Measurements from ENCODE around the gene MACF1.

MACF1 gene

DNA sequence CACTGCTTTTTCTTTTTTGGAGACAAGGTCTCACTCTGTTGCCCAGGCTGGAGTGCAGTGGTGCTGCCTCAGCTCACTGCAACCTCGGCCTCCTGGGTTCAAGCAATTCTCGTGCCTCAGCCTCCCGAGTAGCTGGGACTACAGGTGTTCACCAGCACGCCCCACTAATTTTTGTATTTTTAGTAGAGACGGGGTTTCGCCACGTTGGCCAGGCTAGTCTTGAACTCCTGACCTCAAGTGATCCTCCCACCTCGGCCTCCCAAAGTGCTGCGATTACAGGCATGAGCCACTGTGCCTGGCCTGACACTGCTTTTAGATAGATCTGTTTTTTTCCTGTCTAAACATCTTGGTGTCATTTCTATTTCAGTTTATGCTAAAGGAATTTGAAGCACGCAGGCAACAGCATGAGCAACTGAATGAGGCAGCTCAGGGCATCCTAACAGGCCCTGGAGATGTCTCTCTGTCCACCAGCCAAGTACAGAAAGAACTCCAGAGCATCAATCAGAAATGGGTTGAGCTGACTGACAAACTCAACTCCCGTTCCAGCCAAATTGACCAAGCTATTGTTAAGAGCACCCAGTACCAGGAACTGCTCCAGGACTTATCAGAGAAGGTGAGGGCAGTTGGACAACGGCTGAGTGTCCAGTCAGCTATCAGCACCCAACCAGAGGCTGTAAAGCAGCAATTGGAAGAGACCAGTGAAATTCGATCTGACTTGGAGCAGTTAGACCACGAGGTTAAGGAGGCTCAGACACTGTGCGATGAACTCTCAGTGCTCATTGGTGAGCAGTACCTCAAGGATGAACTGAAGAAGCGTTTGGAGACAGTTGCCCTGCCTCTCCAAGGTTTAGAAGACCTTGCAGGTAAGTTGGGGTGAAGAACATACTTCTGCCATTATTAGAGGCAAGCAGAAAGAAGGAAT is 180.8 kb downstream of the MACF1 start:
- DNase-seq (ENCODE audit: extremely low read depth in 1 of 2, low read depth in 1 of 2): no peak

DNA sequence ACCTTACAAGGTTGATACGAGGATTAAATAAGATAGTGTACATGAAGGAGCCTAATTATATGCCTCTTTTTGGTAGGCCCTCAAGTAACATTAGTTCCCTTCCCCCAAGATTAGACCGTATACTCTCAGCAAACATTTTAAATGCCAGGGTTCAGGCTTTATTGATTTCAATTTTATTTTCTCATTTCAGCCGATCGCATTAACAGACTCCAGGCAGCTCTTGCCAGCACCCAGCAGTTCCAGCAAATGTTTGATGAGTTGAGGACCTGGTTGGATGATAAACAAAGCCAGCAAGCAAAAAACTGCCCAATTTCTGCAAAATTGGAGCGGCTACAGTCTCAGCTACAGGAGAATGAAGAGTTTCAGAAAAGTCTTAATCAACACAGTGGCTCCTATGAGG is 182.5 kb downstream of the MACF1 start:
- DNase-seq (ENCODE audit: extremely low read depth in 1 of 2, low read depth in 1 of 2): no peak

DNA sequence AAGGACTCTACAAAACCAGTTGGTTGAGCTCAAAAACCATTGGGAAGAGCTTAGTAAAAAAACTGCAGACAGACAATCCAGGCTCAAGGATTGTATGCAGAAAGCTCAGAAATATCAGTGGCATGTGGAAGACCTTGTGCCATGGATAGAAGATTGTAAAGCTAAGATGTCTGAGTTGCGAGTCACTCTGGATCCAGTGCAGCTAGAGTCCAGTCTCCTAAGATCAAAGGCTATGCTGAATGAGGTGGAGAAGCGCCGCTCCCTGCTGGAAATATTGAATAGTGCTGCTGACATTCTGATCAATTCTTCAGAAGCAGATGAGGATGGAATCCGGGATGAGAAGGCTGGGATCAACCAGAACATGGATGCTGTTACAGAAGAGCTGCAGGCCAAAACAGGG is 183.0 kb downstream of the MACF1 start:
- no peak for DNase-seq (ENCODE audit: extremely low read depth in 1 of 2, low read depth in 1 of 2)

DNA sequence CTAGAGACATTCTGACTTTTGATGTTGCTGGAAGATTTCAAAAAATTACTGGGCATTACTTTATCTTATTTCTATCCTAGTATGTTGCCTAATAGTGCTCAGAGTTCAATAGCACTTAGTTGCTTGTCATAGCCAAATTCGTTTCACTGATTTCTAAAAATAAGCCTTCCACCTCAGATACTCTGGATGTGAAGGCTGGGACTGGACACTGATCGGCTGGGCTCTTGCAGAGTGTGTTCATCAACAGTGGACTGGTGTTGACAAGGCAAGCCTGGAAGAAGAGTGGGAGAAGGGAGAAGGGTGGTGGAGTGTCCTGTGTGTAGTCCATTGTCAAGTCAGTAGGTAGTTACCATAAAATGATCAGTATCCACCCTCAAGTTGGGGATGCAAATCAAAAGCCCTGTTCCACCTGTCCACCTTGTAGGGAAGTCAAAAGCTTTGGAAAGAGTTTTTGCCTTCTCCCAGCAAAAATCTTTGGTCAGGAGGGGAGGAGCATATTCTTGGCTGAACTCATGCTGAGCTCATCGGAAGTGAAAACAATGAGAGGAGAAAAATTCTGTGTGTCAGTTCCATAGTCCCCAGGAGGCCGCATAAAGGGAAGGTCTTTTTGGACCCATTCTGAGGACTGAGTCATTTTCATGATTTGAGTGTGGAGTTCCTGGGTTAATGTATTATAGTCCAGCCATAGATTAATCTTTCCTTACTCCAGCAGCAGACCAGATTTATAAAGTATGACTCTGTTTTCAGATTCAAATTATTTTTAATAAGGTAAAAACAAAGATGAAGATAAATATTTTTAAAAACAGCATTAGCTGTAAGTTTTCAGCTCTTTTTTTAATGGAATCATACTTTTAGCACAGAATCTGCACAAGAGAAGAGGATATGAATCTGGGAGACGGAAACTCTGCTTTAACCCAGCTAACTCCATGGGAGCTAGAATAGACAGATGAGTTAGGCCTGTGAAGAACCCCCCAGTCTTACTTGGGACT is 187.5 kb downstream of the MACF1 start:
- DNase-seq (ENCODE audit: extremely low read depth in 1 of 2, low read depth in 1 of 2): no peak

DNA sequence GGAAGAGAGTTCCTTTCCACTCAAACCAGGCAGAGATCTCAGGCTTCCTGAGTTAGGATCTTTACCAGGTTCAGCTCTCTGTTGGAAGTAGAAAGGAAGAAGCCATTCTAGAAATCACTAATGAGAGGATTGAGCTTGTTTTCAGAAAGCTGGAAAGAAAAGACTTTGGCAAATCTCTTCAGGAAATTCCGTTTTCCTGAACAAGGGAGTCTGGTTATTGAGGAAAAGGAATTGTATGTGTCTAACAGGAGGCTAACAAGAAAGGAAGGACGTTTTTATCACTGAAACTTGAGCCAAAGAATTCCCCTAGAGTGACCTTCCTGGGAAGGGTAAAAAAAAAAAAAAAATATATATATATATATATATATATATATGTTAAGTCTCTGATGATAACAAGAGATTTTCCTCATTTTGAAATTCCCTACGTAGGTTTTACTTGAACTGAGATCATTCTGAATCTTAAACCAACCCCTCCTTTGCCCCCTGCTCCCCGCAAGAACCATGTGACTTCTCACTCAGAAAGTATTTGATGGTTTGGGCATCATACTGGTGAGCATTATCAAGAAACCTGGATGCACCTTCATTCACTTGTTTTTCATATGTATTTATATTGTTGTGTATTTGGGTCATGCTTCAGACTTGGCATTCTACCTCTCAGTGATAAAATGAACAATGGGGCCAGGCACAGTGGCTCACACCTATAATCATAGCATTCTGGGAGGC is 188.5 kb downstream of the MACF1 start:
- no peak for DNase-seq (ENCODE audit: extremely low read depth in 1 of 2, low read depth in 1 of 2)

DNA sequence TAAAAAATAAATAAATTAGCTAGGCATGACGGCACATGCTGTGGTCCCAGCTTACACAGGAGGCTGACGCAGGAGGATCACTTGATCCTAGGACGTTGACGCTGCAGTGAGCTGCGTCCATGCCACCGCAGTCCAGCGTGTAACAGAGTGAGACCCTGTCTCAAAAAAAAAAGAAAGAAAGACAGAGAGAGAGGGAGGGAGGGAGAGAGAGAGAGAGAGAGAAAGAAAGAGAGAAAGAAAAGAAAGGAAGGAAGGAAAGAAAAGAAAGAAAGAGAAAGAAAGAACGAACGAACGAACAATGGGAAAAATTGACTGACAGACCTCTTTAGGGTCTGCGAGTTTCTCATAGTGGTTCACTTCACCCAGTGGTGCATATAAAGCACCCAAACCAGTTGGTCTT is 189.2 kb downstream of the MACF1 start:
- no peak for DNase-seq (ENCODE audit: extremely low read depth in 1 of 2, low read depth in 1 of 2)

DNA sequence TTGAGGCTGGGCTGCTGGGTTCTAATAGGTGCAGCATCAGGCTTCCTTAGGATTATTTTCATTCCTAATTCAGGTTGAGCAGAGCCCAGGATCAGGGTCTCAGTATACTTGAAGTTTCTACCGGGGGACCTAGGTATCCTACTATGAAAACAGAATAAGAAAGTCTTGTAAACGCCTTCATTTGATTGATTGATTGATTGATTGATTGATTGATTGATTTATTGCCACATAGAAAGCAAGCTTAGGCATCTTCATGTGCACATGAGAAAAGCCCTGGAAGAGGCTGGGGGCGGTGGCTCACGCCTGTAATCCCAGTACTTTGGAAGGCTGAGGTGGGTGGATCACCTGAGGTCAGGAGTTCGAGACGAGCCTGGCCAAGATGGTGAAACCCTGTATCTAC is 189.6 kb downstream of the MACF1 start:
- no peak for DNase-seq (ENCODE audit: extremely low read depth in 1 of 2, low read depth in 1 of 2)

DNA sequence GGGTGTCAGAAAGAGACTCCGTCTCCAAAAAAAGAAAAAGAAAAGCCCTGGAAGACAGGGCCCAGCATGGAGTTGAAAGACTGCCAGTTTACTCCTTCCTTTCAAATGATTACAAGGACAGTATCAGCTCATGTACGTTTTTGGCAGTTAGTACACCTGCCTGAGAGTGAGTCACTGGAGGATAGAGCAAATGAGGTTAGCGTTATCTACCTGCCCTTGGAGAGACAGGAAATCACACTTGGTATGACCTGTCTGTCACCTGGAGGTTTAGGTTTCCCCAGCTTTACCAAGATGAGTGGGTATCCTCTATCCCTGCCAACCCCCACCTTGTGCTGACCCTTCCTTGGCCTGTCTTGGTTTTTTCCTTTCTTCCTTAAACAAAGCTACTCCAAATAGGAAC is 190.1 kb downstream of the MACF1 start:
- no peak for DNase-seq (ENCODE audit: extremely low read depth in 1 of 2, low read depth in 1 of 2)

DNA sequence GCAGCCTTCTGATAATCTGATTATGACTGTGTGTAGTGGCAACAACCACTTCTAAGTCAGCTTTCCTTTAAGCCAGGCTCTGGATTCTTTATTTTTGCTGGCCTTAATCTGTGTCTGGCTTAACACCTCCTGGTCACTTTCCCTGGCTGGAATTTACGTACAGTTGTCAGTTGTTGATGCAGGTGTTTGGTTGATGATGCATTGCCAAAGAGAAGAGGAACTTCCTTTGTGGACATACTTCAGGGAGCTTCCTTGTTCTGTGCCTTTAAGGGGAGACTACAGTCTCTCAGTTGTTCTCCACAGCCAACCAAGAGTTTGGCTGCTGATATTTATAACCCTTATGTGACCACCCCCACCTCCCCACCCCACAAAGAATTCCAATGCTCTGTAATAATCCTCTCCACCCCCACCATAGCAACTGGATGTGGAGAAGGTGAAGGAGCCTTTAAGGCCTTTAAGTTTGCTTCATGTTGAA is 190.9 kb downstream of the MACF1 start:
- no peak for DNase-seq (ENCODE audit: extremely low read depth in 1 of 2, low read depth in 1 of 2)

DNA sequence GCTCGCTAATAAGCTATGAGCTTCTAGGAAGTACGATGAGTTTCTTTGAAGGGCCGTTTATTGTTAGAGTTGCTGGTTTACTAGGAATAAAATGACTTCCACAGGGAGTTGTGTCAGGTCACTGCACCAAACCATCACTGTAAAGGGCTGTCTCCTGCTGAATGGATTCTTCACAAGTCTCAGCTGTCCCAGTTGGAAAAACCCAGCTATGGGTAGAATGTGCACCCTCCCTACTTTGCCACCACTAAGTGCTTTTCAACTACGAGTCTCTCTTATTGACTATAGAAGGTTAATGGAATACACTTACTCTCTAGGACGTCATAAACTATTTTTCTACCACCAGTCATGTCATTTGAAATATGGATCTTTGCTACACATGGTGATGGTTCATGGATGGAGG is 192.2 kb downstream of the MACF1 start:
- no peak for DNase-seq (ENCODE audit: extremely low read depth in 1 of 2, low read depth in 1 of 2)

DNA sequence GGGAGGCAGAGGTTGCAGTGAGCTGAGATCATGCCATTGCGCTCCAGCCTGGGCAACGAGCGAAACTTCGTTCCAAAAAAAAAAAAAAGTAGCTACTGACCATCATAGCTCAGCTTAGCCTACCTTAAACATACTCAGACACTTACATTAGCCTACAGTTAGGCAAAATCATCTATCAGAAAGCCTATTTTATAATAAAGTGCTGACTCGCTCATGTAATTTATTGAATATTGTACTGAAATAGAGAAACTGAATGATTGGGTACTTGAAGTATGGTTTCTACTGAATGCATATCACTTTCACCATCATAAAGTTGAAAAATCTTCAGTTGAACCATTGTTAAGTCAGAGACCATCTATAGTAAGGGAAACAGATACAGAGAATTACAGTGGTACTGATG is 193.0 kb downstream of the MACF1 start:
- DNase-seq (ENCODE audit: extremely low read depth in 1 of 2, low read depth in 1 of 2): no peak

DNA sequence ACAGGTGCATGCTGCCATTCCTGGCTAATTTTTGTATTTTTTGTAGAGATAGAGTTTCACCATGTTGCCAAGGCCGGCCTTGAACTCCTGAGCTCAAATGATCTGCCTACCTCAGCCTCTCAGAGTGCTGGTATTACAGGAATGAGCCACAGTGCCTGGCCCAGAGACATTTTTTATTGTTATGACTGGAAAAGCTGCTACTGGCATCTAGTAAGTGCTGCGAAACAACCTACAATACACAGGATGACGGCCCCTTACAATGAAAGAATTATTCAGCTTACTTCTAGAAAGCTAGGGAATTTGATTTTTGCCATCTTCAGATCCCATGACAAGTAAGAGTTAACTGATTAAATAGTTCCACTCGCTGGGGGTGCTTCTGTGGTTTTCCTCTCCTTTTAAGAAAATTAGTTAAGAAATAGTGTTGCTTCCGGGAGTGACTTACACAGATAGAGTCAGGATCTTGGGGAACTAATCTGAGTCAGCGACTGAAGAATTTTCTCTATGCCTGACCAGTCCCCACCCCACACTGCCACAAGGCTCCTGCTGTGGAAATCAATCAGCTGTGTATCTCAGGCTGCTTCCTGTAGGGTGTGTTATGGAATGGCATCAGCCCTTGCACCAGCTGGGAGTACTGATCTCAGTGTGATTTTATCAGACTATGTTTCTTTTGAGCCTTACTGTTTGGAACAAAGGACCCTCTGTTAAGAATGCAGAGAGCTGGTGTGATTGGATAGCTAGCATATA is 194.0 kb downstream of the MACF1 start:
- DNase-seq (ENCODE audit: extremely low read depth in 1 of 2, low read depth in 1 of 2): no peak

DNA sequence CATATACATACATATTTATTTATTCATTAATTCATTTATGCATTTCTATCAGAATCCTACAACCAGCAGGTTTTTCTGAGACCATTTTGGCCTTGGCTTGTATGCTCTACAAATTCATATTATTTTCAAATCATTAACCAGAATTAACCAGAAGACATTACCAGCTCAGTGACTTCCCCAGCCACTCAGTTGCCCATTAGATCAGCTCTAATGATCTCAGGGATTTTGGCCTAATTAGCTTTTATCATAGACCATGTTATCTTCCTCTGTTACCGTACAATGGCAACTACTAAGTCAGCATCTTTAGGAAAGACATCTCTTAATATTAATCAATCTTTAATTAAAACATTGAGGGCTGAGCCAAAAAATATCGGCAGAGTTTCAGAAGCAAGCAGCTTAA is 196.6 kb downstream of the MACF1 start:
- DNase-seq (ENCODE audit: extremely low read depth in 1 of 2, low read depth in 1 of 2): no peak

DNA sequence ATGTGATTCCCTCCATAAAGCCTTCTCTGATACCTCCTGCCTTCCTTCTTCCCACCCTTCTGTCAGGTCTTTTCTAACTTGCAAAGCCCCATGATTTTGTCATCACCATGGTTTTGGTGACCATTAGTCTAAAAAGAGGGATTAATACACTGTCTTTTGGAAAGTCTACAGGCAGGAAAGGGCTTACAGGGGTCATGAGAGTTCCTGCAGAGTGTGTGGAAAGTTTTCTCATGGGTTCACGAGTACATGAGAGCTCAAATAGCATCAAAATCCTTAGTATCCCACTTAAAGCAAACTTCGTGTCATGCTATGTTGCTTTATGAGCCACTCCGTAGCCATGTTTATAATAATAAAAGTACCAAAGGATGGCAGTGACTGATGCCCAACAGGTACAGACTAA is 200.4 kb downstream of the MACF1 start:
- DNase-seq (ENCODE audit: extremely low read depth in 1 of 2, low read depth in 1 of 2): no peak

DNA sequence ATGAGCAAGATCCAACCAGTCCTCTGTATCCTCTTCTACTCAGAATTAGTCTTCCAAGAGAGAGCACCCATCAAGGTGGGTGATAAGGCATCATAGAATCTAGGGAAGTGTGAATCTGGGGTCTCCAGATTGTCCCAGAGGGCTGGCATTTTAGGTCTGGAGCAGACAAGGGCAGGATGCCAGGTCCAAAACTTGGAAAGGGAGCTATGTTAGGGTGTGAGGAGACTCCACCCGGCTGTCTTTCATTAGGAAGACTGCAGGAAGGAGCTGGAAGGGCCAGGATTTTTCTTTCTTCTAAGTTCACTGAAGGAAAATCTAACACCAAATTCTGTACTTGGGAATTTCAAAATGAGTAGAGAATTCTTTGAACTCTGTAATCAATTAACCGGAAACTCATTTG is 200.9 kb downstream of the MACF1 start:
- DNase-seq (ENCODE audit: extremely low read depth in 1 of 2, low read depth in 1 of 2): no peak

DNA sequence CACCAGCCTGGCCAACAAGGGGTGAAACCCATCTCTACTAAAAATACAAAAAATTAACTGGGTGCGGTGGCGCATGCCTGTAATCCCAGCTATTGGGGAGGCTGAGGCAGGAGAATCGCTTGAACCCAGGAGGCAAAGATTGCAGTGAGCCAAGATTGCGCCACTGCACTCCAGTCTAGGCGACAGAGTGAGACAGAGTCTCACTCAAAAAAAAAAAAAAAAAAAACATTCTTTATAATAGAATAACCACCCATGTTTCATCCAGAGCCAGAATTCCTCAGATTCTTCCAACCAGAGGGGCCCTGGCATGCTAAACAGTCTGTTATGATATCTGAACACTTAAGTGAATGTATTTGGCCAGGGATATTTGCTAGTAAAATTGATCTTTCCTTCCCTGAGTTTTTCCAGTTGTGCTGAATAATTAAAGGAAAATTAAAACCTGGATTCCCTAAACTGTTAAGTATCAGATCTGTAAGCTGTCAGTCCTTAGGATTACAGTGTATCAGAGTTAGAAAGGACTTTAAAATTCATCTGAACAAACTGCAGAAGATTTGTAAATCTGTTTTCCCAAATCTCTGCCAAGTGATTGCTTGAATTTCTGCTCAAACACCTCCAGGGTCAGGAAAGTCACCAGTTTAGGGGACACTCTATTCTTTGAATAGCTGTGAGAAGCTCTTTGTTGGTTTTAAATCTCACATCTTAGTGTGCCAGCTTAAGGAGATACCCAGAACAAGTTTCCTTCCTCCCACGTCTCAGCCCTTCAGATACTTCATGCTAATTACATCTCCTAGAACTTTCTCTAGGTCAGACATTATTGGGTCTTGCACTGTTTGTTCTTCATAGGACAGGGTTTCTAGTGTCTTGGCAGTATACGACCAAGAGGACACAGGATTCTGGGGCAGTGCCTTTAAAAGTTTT is 202.3 kb downstream of the MACF1 start:
- DNase-seq (ENCODE audit: extremely low read depth in 1 of 2, low read depth in 1 of 2): no peak

DNA sequence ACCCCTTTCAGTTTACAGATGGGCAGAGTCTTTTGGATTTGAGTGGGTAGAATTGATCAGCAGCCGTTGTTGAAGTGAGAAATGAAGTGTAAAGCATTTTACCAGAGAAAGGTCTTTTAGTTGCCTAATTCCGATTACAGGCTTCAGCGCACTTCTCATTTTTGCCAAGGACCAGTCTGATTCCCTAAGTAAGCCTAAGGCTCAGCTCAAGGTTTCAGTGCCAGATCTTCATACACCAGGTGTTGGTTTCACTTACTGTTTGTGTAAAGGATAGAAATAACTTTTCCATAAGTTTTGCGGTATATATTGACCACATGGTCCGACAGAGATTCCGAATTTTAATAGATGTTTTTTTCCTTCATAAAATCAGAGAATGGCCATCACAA is 203.0 kb downstream of the MACF1 start:
- DNase-seq (ENCODE audit: extremely low read depth in 1 of 2, low read depth in 1 of 2): no peak

DNA sequence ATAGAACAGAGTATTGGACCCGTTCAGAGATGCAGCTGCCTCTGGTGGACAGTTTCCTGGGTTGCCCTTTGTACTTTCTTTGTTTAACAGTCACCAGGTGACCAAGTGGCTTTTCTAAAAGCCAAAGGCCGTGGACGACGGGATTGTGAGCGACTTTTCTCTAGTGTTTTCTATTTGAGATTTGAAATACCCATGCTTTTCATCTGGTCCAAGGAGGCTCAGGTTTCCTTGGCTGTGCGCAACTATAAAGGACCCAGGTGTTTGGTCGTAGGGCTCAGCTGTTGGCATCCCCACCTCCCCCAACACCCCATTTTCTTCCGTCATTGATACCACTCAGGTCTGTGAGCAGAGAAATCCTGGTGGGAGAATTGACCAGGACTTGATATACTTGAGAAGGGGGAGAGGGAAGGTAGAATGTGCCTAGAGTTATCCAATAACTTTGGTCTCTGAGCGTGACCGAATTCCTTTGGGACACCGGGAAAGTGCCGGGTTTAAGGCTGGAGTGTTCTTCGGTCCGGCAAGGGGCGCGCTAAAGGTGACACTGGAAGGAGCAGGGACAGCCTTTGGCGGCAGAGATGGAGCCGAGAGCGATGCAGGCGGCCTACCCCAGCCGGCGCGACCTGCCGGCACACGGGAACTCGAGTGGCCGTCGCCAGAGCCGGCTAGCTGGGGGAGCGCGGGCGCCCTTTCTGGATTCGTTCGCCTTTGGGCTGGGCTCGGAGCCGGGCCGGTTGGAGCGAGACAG is 203.6 kb downstream of the MACF1 start:
- DNase-seq (ENCODE audit: extremely low read depth in 1 of 2, low read depth in 1 of 2): no peak

DNA sequence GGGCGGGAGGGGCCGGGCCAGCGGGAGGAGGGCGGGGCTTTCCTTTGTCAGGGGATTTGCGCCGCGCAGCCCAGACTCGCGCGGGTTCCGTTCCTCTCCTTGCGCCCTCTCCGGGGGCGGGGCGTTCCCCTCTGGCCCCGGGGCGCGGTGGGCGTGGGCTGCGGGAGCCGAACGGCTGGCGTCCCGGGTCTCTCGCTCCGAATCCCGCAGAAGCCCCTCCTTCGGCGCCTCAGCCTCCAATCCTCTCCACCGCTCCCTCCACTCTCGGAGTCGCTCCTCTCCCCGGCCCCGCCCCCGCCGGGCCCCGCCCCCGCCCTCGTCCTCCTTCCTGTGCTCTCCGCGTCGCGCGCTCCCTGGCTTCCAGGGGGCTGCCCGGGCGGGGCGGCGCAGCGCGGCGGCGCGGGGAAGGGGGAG is 204.2 kb downstream of the MACF1 start:
- peak; percentile 68 to 71 for DNase-seq (ENCODE audit: extremely low read depth in 1 of 2, low read depth in 1 of 2)
